Kidney (tissue), 14 donors: Measurements from ENCODE around the gene TAP1. TPM values are rescaled to one million over a fixed set of nuclear protein-coding genes. Genes with fewer than 3 reads are reported as not detected.

Experiments
- DNase-seq, 5 donors: peaks; one replicate each; pipeline ENCODE4 v3.0.0-alpha.2; 2013 to 2020
- FAIRE-seq: peaks from 2 replicates; lab custom pipeline; 2012; peaks lifted over from hg19 to GRCh38; lab: Jason Lieb, UNC
- H3K27ac ChIP-seq, 2 donors: one replicate each; pipeline ENCODE4 v1.7.0; 2013; ENCODE audit warnings: low read depth in 2 of 2, low read length in 2 of 2, inconsistent platforms in 1 of 2
- H3K27me3 ChIP-seq: one replicate; pipeline ENCODE4 v1.7.1; 2013; ENCODE audit warnings: low read length, inconsistent platforms; ENCODE audit not compliant: control insufficient read depth, insufficient read depth
- H3K36me3 ChIP-seq, 3 donors: one replicate each; pipeline versions ENCODE4 v1.7.0 to v1.7.1; 2013; ENCODE audit warnings: low read length in 3 of 3, control low read depth in 1 of 3, inconsistent platforms in 1 of 3; ENCODE audit not compliant: insufficient read depth in 3 of 3, control insufficient read depth in 2 of 3
- H3K4me1 ChIP-seq, 3 donors: one replicate each; pipeline versions ENCODE4 v1.7.0 to v1.7.1; 2013; ENCODE audit warnings: low read length in 3 of 3, inconsistent platforms in 1 of 3, low read depth in 1 of 3; ENCODE audit not compliant: control insufficient read depth in 2 of 3, insufficient read depth in 2 of 3
- H3K4me3 ChIP-seq, 3 donors: one replicate each; pipeline versions ENCODE4 v1.7.0 to v1.8.1; 2013; ENCODE audit warnings: low read length in 3 of 3, control low read depth in 1 of 3, inconsistent platforms in 1 of 3
- H3K9ac ChIP-seq, 3 donors: one replicate each; pipeline versions ENCODE4 v1.7.0 to v1.7.1; 2013; ENCODE audit warnings: low read length in 3 of 3, control low read depth in 1 of 3, inconsistent platforms in 1 of 3
- H3K9me3 ChIP-seq, 3 donors: one replicate each; pipeline versions ENCODE4 v1.7.0 to v1.7.1; 2013; ENCODE audit warnings: low read length in 3 of 3, control low read depth in 1 of 3, inconsistent platforms in 1 of 3; ENCODE audit not compliant: control insufficient read depth in 2 of 3, insufficient read depth in 1 of 3
- CTCF ChIP-seq: IDR thresholded peaks from 3 replicates; pipeline ENCODE4 v1.5.1; 2012; ENCODE audit warnings: mild to moderate bottlenecking, moderate library complexity, borderline replicate concordance; ENCODE audit not compliant: insufficient read depth; ENCODE audit errors: extremely low read depth
- intact Hi-C: fragments of 100-400 bp; cut with DNase I; formaldehyde crosslinking; loops from one replicate; pipeline ENCODE4 v1.11.1; 2022
- polyA plus RNA-seq: library from polyadenylated mRNA; stranded (reverse); fragments of 350-450 nt; fragmentation: Illumina TruSeq; extraction: RNeasy Lipid Tissue Mini Kit (QIAGEN cat#74804); gene quantifications from one replicate; pipeline ENCODE4 v1.2.3, GENCODE V29; 2014; ENCODE audit warnings: low read depth, low replicate concordance; ENCODE audit not compliant: insufficient read depth
- total RNA-seq: library from RNA; stranded (reverse); fragmentation: NEBNext Ultra II Directional; extraction: Animal tissue kit (Norgen Biotek cat#: 25700); gene quantifications from one replicate; pipeline ENCODE4 v1.2.1, GENCODE V29; 2021
- donor health status: control.
- donor health status: control.
- donor health status: control.
- donor health status: control.
- donor health status: control.
- donor health status: DM: yes; HTN: yes; CAD: no.
- donor health status: Normal renal cell carcinoma (clear cell type).

Gene TAP1
- total and polyA plus RNA-seq, 2 donors from 2014 or later, result 32.1 to 45.4 TPM

DNA sequence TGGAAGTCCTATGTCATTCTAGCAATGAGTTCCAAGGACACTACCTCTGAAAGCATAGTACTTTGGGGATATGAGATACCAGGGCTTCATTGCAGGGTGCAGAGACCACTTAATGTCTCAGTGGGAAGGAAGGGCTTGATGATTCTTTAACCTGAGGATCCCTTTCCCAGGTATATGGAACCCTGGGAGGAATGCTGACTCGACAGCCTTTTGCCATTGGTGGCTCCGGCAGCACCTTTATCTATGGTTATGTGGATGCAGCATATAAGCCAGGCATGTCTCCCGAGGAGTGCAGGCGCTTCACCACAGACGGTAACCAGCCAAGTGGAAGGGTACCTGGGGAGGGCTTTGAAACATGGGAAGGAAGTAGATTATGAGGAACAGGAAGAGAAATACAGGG lies 4.7 kb upstream of the TAP1 start:
- H3K27ac ChIP-seq, result no peak overlapping the region
- no peak overlapping the region for H3K4me3 ChIP-seq
- peaks cover 5% of the 10 kb centered on the region for H3K27me3 ChIP-seq
- intact Hi-C loops, result no loop called here
- peaks cover 0 to 8% (median 0%) of the 10 kb centered on the region in 3 donors for H3K4me1 ChIP-seq
- no peaks in the 10 kb centered on the region for H3K9me3 ChIP-seq
- no peak for TF ChIP-seq CTCF
- no peak for FAIRE-seq
- H3K36me3 ChIP-seq, result peaks cover 0 to 7% (median 0%) of the 10 kb centered on the region in 3 donors
- no peak overlapping the region for H3K9ac ChIP-seq
- no peak for DNase-seq

DNA sequence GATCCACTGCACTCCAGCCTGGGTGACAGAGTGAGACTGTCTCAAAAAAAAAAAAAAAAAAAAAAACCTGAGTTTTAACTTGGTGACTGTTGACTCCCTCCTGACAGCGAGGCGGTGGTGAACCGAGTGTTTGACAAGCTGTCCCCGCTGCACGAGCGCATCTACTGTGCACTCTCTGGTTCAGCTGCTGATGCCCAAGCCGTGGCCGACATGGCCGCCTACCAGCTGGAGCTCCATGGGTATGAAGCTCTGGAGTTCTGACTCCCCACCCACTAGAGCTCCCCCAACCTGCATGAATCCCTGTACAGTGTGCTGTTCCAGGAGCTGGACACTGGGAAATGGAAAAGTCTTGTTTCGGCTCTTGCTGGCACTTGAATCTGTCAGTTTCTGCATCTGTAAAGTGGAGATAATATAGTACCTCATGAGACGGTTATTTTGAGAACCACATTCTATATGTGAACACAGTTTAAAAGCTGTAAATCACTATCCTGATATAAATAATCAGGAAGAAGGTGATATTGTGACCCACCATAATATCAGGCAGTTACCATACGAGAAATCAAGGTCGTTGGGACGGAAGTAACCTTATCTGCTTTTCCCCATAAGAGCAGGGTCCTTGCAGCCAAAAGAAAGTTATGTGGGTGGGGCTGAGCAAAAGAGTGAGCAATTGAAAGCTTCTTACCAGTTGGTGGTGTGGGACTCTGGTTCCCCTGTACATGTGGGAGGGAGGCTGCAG lies 3.8 kb upstream of the TAP1 start:
- FAIRE-seq, result no peak
- no peak for DNase-seq
- Histone ChIP-seq H3K4me1 (peaks cover 0 to 9% (median 1%) of the 10 kb centered on the region in 3 donors), H3K27ac (no peak overlapping the region), H3K9me3 (no peaks in the 10 kb centered on the region), H3K36me3 (peaks cover 0 to 7% (median 0%) of the 10 kb centered on the region in 3 donors), H3K9ac (no peak overlapping the region), H3K4me3 (no peak overlapping the region), H3K27me3 (peaks cover 5% of the 10 kb centered on the region)
- intact Hi-C loops, result no loop called here
- no peak for TF ChIP-seq CTCF

GRCh38 chr6:32855467-32856174 lies 2.1 kb upstream of the TAP1 start:
- Histone ChIP-seq H3K36me3 (peaks cover 0 to 10% (median 1%) of the 10 kb centered on the region in 3 donors), H3K27ac (no peak overlapping the region), H3K27me3 (peaks cover 7% of the 10 kb centered on the region), H3K4me1 (peaks cover 0 to 11% (median 4%) of the 10 kb centered on the region in 3 donors), H3K9ac (peak overlapping the region in 1 of 3 donors; percentile 93), H3K9me3 (no peaks in the 10 kb centered on the region), H3K4me3 (peak overlapping the region in 2 of 3 donors; percentile 17 to 89)
- intact Hi-C loops, result no loop called here
- DNase-seq (no peak), FAIRE-seq (no peak)
- TF ChIP-seq CTCF, result no peak
